Loucy (cell line): ENCODE data around the gene VSIG10L2.

Experiments used
- EZH2phosphoT487 ChIP-seq: fragments of 200-600 bp; IDR thresholded peaks from 2 replicates; pipeline ENCODE4 v1.6.1; 2018; ENCODE audit warnings: antibody characterized with exemption, mild to moderate bottlenecking, moderate library complexity, borderline replicate concordance
- TF ChIP-seq, protein P1 (sequence below): fragments of 200-600 bp; sonication (generic); conservative IDR thresholded peaks from 2 replicates; pipeline ENCODE4 v1.5.1; 2014; ENCODE audit warnings: mild to moderate bottlenecking, antibody characterized with exemption, low read length

DNA sequence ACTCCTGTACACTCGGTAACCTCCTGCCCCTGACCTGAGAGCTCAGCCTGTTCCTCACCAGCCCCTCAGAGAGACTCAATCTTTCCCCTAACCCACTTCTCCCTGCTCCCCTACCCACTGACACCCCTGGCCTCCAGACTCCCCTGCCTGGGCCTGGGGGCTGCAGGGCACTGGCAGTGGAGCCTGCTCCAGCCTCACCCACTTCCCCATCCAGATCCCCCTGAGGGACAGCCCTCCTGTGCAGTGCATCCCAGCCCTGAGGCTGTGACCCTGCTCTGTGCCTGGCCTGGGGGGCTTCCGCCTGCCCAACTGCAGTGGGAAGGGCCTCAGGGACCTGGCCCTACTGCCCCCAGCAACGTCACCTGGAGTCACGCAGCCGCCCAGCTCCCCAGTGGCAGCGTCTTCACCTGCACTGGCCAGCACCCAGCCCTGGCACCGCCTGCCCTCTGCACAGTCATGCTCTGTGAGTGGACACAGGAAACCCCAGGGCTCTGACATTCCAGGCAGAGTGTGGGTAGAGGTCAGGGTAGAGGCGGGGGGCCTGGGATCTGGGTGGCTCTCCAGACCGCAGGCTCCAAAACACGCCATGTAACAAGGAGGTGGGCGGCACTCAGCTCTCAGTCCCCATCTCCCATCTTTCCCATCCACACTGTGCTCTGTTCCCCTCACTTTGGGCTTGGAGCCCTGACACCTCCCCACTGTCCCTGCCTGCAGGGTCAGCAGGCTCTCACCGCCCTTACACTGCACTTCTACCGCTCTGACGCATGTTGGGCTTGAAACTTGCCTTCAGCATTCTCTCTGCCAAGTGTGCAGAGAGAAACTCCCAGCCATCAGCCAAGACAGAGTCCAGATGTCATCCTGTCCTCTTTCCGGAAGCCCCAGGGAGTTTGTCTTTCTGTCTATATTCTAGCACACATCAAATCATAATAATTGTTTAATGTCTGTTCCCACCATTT, 5.1 kb downstream of the VSIG10L2 start:
- TF ChIP-seq, protein P1, sequence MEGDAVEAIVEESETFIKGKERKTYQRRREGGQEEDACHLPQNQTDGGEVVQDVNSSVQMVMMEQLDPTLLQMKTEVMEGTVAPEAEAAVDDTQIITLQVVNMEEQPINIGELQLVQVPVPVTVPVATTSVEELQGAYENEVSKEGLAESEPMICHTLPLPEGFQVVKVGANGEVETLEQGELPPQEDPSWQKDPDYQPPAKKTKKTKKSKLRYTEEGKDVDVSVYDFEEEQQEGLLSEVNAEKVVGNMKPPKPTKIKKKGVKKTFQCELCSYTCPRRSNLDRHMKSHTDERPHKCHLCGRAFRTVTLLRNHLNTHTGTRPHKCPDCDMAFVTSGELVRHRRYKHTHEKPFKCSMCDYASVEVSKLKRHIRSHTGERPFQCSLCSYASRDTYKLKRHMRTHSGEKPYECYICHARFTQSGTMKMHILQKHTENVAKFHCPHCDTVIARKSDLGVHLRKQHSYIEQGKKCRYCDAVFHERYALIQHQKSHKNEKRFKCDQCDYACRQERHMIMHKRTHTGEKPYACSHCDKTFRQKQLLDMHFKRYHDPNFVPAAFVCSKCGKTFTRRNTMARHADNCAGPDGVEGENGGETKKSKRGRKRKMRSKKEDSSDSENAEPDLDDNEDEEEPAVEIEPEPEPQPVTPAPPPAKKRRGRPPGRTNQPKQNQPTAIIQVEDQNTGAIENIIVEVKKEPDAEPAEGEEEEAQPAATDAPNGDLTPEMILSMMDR = no peak
- no peak for TF ChIP-seq EZH2phosphoT487
